HG03565 (cell line): ENCODE data around the gene AP2B1.
"Not testable (repeated sequence)": the region's sequence is repeated elsewhere in the genome, so short reads cannot be mapped to it uniquely, and the experiment has no call there.

Source experiments
- ATAC-seq: cut with Tn5 transposase; IDR thresholded peaks from one replicate; pipeline ENCODE4 v1.9.1; 2021; ENCODE audit warnings: mild to moderate bottlenecking, moderate library complexity; ENCODE audit not compliant: unreplicated experiment

Gene AP2B1

DNA sequence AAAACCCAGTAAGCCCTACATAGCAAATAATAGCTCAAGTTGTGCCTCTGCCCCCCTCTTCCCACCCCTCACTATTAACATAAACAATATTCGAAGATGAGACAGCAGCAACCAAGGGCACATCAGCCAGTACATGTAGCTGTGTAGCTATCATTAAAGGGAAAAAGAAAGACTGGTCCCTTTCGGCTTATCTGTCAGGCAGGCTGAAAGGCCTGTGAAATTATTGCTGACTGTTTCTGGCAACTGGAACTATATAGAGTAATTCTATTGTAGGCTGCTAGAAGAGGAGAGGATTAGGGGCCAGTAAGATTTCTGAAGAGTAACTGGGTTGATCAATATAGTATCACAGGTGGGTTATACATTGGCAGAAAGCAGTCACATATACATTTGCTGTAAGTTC, 107.8 kb downstream of the AP2B1 start:
- no peak for ATAC-seq

DNA sequence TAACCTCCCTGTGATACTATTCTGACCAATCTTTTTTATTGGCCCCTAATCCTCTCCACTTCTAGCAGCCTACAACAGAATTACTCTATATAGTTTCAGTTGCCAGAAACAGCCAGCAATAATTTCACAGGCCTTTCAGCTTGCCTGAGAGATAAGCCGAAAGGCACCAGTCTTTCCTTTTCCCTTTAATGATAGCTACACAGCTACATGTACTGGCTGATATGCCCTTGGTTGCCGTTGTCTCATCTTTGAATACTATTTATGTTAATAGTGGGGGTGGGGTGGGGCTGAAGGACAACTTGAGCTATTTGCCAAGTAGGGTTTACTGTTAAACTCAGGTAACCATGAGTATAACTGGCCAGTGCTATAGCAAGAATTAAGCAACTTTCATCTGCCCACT, 108.5 kb downstream of the AP2B1 start:
- no peak for ATAC-seq

DNA sequence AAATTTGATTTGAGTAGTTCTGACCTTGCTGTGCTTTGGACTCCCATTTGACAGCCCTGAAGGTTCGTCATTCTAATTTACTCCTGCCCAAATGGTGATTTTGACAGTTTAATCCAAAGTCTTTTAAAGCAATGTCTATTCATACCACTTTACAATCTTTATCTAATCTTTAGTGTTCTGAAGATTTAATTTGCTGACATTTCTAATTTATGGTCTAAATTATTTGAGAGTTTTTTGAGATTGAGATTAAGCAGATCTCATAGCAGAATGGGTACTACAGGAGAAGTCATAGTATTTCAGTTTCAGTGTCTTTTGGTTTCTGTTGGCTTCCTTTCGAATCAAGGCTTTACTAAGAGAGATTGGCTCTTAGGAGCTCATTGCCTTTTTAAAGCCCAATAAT, 111.7 kb downstream of the AP2B1 start:
- ATAC-seq = no peak

DNA sequence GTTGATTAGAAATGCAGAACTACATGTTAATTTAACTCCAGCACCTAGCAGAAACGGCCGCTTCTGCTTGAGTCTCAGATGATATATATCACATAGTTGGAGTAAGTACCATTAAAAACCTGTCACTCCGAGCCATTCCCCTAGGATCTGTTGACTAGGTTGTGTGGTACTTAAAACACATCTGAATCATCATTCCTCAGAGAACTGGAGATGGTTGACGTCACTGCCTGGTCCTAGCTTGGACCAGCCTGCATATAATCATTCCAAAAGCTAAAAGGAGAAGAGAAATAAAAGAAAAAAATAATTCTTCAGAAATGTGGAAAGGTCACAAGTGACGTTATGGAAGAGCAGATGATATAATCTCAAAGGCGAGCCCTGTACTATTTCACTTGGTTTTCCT, 113.0 kb downstream of the AP2B1 start:
- no peak for ATAC-seq

DNA sequence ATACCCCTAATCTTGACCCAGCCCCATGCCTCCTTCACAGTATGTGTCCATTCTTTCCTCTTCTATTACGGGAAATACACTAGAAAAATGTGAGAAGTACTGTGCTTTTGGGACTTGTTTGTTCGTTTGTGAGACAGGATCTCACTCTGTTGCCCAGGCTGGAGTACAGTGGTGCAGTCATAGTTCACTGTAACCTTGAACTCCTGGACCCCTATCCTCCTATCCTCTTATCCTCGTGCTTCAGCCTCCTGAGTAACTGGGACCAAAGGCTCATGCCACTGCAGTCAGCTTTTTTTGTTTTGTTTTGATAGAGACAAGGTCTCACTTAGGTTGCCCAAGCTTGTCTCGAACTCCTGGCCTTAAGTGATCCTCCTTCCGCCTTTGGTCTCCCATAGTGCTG, 114.4 kb downstream of the AP2B1 start:
- no peak for ATAC-seq

DNA sequence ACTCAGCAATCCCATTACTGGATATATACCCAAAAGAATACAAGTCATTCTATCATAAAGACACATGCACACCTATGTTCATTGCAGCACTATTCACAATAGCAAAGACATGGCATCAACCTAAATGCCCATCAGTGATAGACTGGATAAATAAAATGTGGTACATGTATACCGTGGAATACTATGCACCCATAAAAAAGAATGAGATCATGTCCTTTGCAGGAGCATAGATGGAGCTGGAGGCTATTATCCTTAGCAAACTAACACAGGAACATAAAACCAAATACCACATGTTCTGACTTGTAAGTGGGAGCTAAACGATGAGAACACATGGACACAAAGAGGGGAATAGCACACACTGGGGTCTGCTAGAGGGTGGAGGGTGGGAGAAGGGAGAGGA, 116.2 kb downstream of the AP2B1 start:
- not testable (repeated sequence) for ATAC-seq

DNA sequence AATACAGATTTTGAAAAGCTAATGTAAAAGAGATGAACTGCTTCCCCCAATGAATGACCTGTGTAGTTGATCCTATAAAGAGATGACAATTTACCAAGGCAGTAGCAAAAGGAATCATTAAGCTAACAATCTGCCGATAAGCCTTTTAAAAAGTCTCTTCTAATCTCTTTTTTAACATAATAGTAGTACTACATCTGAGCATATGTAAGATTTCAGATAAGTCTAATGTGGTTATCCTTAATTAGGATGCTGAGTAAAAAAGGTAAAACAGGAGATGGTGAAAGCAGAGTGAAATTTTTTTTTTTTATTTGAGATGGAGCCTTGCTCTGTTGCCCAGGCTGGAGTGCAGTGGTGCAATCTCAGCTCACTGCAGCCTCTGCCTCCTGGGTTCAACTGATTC, 118.1 kb downstream of the AP2B1 start:
- ATAC-seq = no peak

DNA sequence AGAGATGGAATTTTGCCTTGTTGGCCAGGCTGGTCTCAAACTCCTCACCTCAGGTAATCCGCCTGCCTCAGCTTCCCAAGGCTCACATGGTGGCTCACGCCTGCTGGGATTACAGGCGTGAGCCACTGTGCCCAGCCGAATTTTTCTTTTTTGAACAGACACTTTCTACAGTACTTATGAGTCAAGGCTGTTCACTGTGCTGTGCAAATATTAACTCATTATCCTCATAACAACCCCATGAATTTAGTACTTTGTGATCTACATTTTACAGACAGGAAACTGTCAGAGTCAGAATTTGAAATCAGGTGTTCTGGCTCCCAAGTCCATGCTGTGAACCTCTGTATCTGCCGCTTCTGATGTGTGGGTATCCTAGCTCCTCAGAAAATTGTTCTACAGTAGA, 118.6 kb downstream of the AP2B1 start:
- no peak for ATAC-seq

DNA sequence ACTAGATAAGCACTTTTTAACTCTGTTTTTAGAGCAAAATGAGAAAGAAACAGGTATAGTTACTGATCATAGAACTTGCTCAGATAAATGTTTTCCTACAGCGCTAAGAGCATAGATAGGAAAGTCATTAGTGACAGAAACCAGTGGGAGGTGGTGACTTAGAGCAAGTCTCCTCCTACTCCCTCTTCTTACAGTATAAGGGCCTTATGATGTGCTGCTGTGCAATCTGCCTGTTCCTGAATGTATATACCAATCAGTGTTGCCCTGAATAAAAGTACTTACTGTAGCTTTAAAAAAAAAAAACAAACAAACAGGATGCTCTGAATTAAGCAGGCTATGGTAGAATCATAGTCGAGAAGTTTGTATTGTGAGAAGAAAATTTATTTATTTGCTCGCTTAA, 121.0 kb downstream of the AP2B1 start:
- ATAC-seq = no peak

DNA sequence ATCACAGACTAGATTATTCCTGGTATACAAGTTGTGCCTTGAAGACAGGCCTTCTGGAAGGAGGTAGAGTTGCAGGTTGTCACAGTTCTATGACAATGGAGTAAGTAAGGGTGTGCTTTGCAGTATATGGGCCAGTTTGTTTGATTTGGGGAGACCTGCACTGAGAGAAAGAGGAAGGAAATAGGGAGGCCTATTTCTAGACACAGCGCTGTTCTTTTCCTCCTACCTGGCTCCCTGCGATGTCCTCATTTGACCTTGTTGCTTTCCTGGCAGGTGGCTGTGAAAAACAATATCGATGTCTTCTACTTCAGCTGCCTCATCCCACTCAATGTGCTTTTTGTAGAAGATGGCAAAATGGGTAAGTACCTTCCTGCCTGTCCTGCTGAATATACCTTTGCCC, 121.8 kb downstream of the AP2B1 start:
- ATAC-seq = no peak

DNA sequence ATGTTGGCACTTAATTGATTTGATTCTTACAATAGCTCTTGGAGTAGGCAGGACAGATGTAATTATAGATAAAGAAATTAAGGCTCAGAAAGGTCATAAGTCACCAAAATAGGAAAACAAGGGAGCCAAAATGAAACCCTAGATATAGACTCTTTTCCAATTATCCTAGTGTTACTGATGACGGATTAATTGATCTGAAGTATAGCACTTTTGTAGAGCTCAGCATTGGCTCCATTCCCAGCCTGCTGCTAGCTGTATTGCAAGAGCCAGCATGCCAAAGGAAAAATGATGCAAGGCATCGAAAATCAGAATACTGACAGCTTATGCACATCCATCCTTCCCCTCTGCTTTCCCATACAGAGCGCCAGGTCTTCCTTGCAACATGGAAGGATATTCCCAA, 122.8 kb downstream of the AP2B1 start:
- ATAC-seq = no peak

DNA sequence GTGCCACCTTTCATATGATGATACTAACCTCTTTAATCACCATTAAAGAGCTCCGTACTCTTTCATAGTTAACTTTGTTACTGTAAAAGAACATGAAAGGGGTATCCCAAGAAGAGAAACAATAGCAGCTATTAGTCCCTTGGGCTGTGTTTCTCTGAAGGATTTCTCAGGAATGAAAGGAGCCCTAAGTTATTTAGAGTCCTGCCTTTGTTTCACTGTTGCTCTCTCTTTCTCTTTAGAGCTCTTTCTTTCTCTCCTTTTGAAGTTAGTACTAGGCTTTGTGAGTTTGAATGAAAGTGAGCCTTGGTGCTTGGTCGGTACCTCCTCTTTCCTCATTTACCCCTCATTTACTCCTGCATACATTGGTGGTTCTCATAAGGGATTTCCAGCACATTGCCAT, 123.8 kb downstream of the AP2B1 start:
- ATAC-seq = no peak

DNA sequence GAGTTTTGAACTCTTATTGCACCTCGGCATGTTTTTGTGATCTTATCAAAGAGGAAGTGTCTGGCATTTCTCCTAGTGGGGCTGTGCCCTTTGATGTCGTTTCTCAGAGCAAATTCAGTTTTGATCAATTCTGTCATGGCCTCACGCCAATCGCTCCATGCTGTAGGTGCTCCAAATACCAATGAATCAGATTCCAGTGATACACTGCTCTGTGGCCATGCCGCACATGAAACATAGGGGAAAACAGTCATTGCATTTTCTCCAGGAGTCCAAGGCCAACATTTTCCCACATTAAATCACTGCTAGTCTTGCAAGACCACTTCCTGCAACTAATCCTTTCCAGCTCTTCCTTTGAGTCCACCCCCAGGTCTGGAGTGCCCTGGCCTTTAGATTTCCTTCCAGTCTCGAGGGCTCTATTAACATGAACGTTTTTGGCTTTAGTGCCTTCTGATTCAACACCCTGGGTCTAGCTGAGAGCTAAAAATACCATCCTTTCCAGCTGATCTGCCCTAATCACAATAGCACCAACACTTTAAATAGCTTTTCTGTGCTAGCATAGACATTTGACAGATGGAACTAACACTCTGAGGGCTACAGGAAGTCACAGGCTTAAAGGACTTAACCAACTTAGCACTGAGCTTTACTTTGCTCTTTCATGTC, 126.1 kb downstream of the AP2B1 start:
- ATAC-seq = no peak

DNA sequence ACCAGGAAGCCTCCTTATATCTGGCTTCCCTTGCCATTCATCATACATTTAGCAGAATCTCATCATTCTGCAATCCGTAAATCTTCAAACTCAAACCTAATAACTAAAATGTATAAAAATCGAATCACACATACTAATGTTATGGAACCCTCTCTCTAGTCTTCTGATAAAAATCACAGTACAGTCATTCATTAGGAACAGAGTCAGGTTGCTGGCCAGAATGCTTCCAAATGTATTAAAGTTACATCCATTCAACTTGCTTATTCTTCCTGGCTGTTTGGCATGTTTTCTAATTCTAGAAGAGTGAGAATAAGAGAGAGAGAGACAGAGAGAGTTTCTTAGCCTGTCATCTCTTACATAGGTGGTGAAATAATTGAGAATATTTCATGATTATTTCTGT, 127.9 kb downstream of the AP2B1 start:
- ATAC-seq = no peak

DNA sequence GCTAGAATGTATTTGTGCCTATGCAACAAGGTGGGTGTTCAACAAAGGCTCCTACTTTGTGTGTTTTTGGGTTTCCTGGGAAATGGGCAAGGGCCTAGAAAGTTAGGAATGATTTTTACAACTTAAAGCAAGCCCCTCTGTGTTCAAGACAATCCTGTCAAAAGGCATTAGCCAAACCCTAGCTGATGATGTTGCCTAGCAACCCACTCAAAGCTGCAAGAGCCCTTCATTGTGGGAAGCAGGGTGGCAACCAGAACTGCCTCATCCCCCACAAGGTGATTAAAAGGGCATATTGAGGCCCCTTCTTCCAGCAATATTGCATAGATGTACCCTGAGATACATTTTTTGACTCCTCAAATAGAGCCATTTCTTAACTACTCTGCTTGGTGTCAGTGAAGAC, 128.3 kb downstream of the AP2B1 start:
- ATAC-seq = no peak

DNA sequence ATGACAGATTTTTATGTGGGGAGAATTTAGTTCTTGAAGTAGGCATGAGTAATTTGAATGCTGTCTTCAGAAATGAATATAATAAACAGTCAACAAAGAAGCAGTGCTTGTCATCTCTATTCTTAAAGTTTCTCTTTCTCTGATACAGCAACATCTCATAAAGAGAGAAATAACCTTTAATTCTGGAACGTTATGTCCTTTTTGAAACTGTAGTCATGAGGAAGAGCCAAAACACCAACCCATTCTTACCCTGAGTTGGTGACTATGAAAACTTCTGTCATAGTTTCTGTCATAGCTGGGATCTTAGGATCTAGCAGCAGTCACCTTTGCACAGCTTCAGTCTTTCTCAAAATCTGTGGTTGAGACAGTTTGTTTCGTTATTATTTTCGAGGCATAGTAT, 129.1 kb downstream of the AP2B1 start:
- ATAC-seq = no peak

DNA sequence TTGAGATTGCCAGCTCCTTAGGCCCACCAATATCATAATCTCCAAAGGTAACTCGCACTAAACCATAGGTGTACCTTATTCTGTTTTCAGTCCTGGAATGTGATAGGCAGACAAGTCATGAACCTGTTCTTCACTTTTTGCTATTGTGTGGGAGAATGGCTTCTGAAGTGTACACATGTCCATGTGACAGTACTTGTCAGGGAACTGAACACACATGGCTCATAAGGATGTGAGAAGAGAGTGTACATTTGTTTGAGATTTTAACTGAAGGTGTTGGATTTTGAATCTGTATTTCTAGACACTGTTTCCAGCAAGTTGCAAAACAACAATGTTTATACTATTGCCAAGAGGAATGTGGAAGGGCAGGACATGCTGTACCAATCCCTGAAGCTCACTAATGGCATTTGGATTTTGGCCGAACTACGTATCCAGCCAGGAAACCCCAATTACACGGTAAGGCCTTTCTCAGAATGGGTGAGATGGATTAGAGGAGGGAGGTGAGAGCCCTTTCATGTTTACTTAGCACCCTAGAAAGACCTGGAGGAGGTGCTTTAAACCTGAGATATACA, 129.9 kb downstream of the AP2B1 start:
- ATAC-seq = no peak

DNA sequence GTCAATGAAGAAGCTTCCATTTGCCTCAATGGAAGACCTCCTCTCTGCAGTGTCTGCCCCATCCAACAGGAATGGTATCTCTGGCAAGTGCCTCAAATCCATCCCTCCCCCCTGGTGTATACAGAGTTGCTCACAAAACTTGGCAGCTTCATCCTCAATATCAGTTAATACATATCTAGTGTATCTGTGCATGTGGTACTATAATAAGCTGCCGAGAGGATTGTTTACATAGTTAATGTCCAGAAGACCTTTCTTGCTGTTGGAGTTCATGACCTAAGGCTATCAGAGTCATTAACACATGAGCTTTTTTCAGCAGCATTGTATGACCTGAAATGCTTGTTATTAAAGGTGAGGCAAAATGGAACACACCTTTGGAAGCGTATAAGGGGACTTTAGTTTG, 130.4 kb downstream of the AP2B1 start:
- no peak for ATAC-seq

DNA sequence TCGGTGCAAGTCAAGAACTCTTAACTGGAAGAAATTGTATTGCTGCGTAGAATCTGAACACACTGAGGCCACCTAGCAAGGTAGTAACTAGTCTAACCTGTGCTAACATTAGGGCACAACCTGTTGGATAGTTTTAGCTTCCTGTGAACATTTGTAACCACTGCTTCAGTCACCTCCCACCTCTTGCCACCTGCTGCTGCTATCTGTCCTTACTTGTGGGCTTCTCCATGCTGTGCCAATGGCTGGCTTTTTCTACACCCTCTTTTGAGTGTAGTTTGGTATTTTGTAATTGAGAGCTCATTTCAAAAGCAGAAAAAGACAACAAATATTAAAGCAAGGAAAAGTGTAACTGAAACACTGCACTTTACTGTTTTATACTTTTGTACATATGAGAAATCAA, 136.6 kb downstream of the AP2B1 start:
- no peak for ATAC-seq

DNA sequence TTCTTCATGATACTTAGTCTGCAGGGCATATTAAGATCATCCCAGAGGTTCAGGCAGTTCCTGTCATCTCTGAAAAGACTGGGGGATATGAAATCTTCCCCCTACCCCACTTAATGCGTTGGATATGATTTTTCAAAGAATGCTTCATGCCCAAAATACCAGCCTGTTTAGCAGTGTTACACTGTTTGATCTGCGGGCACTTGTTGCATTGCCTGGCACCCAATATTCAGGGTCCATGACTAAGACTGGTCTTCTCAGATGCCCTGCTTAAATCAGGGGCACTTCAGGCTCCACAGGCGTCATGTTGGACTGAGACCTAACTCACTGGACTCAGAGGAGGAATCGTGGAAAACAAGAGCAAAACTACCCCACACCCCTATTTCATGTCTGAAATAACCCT, 137.9 kb downstream of the AP2B1 start:
- no peak for ATAC-seq

DNA sequence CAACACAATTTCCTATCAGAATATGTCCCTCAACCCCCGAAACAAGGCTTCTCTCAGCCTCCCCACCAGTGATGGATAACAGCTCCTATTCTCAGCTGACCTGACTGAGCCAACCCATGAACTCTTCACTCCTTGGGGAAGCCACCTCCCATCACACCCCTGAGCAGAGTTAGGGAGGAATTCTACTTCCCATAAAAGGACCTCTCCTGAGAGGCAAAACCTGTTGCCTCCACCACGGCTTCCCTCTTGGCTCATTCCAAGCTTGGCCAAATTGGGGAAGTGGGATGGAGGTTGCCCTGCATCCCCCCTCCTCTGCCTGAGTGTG, 138.6 kb downstream of the AP2B1 start:
- ATAC-seq = no peak

DNA sequence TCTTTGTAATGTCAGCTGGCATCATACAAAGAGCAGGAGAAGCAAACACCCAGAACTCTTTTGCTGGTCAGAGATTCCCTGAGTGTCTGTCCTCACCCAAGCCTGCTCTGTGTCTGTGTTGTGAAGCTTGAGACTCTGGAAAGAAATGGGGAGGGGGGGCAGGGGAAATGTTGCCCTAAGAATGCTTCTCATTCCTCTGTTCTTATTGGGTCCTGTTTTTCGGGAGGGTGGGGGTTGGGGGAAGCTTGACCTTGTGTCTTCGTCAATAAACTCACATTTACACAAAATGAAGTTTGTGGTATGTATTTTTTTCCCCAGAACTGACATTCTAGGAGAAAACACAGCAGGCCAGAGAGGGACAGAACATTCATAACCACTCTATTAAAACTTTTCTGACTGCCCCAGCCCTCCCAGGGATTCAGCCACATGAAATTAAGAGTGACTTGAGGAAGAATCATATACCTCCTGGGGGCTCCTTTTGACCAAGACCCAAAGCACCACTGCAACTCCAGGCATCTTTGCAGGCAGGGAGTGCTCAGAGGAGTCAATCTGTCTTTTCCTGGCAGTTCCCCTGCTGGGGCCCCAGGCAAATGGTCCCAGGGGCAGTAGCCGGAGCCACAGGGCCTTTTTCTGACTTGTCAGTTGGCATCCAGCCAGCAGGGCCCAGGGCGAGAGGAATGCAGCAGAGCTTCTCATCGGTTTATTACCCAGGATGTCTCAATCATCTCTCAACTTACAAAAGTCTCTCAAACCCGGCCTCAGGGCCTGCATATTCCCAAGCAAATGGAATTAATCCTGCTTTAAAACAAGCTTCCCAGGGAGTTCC, 139.2 kb downstream of the AP2B1 start:
- no peak for ATAC-seq
